Adrenal gland (tissue), 12 donors: ENCODE data around the gene CPXM2. TPM values are rescaled to one million over a fixed set of nuclear protein-coding genes. Genes with fewer than 3 reads are reported as not detected.
"Not testable (repeated sequence)": the region's sequence is repeated elsewhere in the genome, so short reads cannot be mapped to it uniquely, and the experiment has no call there.

Experiments
- DNase-seq, 7 donors: peaks; one replicate each; pipeline ENCODE4 v3.0.0-alpha.2; 2019 to 2020
- H3K27ac ChIP-seq, 5 donors: fragments of 200-600 bp; sonication (generic) in 4 of 5; 1 replicate in 3 of 5; 2 replicates in 2 of 5; pipeline versions ENCODE4 v1.5.1 to v1.8.0; 2016 to 2020; ENCODE audit warnings: mild to moderate bottlenecking in 1 of 5
- H3K27me3 ChIP-seq: fragments of 200-600 bp; 2 replicates; pipeline ENCODE4 v1.8.0; 2021
- H3K36me3 ChIP-seq, 2 donors: fragments of 200-600 bp; replicated peaks in 1 of 2; 1 replicate in 1 of 2; 2 replicates in 1 of 2; pipeline versions ENCODE4 v1.5.1 to v1.8.0; 2018 to 2022
- H3K4me1 ChIP-seq, 2 donors: fragments of 200-600 bp; replicated peaks in 1 of 2; 1 replicate in 1 of 2; 2 replicates in 1 of 2; pipeline versions ENCODE4 v1.5.1 to v1.8.0; 2018 to 2021
- H3K4me3 ChIP-seq, 4 donors: fragments of 200-600 bp; sonication (generic) in 3 of 4; one replicate each; pipeline ENCODE4 v1.5.1; 2016 to 2018
- H3K9me3 ChIP-seq, 3 donors: fragments of 200-600 bp; sonication (generic) in 1 of 3; replicated peaks in 1 of 3; 1 replicate in 2 of 3; 2 replicates in 1 of 3; pipeline versions ENCODE4 v1.5.1 to v1.8.0; 2016 to 2021
- CTCF ChIP-seq, 6 experiments: fragments of 450-650 bp in 4 of 6; fragments of 200-600 bp in 2 of 6; sonication (generic) in 1 of 6; IDR thresholded peaks; 1 replicate in 5 of 6; 2 replicates in 1 of 6; pipeline versions ENCODE4 v1.5.1 to v1.8.0; 2016 to 2021; ENCODE audit warnings: antibody characterized with exemption in 6 of 6, mild to moderate bottlenecking in 2 of 6, moderate library complexity in 1 of 6
- POLR2A ChIP-seq, 2 donors: fragments of 450-650 bp; IDR thresholded peaks; one replicate each; pipeline ENCODE4 v1.6.1; 2017; ENCODE audit warnings: antibody characterized with exemption in 2 of 2, mild to moderate bottlenecking in 2 of 2, moderate library complexity in 1 of 2
- WGBS, 4 donors: extraction: QIAGEN DNeasy Blood & Tissue Kit in 2 of 4; methylation state at CpG; one replicate each; pipeline versions ENCODE4 v1.1.5 to v1.1.7; 2013 to 2017; 5-methylcytosine and 5-hydroxymethylcytosine counted together
- intact Hi-C, 2 donors: fragments of 100-400 bp; cut with DNase I; formaldehyde crosslinking; loops; one replicate each; pipeline versions ENCODE4 v1.14.1 to v1.15.0; 2022 to 2023
- polyA plus RNA-seq, 3 donors: library from polyadenylated mRNA; stranded (reverse); fragments of 200-250 nt in 2 of 3; fragments of 350-450 nt in 1 of 3; fragmentation: Illumina TruSeq in 1 of 3; extraction: RNeasy Lipid Tissue Mini Kit (QIAGEN cat#74804) in 1 of 3; gene quantifications; one replicate each; pipeline ENCODE4 v1.2.3, GENCODE V29; 2013 to 2014
- total RNA-seq, 9 donors: library from RNA; depleted of rRNA in 4 of 9; stranded (reverse); fragments of >200 nt in 4 of 9; fragments of 120-200 nt in 1 of 9; fragmentation: NEBNext Ultra II Directional in 1 of 9; extraction: Animal tissue kit (Norgen Biotek cat#: 25700) in 1 of 9; gene quantifications; one replicate each; pipeline versions ENCODE4 v1.1.0 to v1.2.4, GENCODE V29; 2013 to 2023
- donor health status: healthy with polysubstance abuse.
- donor health status: Bipolar disorder and iron deficiency.
- donor health status: DM: yes; HTN: yes; CAD: no.
- donor health status: DM: no; HTN: no; CAD: no.
- donor health status: DM: no; HTN: no; CAD: no.
- donor health status: DM: yes; HTN: yes; CAD: no.

Gene CPXM2
- total and polyA plus RNA-seq, 12 donors = 0.17 to 10.8 (median 4.3) TPM

- Histone ChIP-seq H3K27me3 (no peaks in the 10 kb centered on the region), H3K27ac (no peak overlapping the region), H3K36me3 (no peaks in the 10 kb centered on the region), H3K4me3 (no peak overlapping the region), H3K4me1 (no peaks in the 10 kb centered on the region), H3K9me3 (no peaks in the 10 kb centered on the region)
- TF ChIP-seq CTCF (IDR thresholded peaks at IDR 0.05) (no peak), POLR2A (IDR thresholded peaks at IDR 0.05) (no peak)
- intact Hi-C loops = no loop called here
- peak in 2 of 7 donors; percentile 18 for DNase-seq
- WGBS, 4 donors = 44 to 58% (median 51%) methylated on average over 4 to 7 of the region's 7 CpGs
These were observed 150.5 kb downstream of the CPXM2 start for GRCh38 chr10:123741146-123741545.

GRCh38 chr10:123736917-123737316 lies 154.7 kb downstream of the CPXM2 start:
- H3K27me3 ChIP-seq, H3K36me3 ChIP-seq, H3K27ac ChIP-seq, intact Hi-C loops, H3K4me1 ChIP-seq, H3K4me3 ChIP-seq, DNase-seq, H3K9me3 ChIP-seq: not testable (repeated sequence)
- WGBS, 4 donors = 65 to 86% (median 85%) methylated on average over 4 of the region's 4 CpGs

GRCh38 chr10:123729523-123729922 lies 162.1 kb downstream of the CPXM2 start:
- 70 to 80% (median 73%) methylated on average over 6 of the region's 6 CpGs for WGBS, 4 donors
- Histone ChIP-seq H3K27me3 (no peaks in the 10 kb centered on the region), H3K4me1 (no peaks in the 10 kb centered on the region), H3K9me3 (no peaks in the 10 kb centered on the region), H3K4me3 (no peak overlapping the region), H3K36me3 (no peaks in the 10 kb centered on the region), H3K27ac (no peak overlapping the region)
- intact Hi-C loops = no loop called here
- no peak for DNase-seq
- TF ChIP-seq POLR2A (IDR thresholded peaks at IDR 0.05) (no peak), CTCF (IDR thresholded peaks at IDR 0.05) (no peak)

DNA sequence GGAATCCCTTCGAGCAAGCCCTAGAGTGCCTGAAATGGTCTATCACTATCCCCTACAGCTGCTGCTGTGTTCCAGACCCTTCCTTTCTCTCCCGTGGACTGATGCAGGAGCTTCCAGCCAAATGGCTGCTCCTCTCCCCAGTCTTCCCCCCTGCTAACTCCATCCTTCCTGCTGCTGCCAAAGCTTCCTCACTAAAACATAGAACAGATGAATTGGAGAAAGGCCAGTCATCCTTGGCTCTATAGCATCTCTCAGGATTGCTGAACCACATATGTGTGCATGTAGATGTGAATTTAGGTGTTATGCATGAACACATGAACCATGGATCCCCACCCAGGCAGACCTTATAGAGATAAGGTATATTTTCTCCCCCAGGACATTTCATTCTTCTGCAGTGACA lies 164.8 kb downstream of the CPXM2 start:
- no peaks in the 10 kb centered on the region for H3K4me1 ChIP-seq
- DNase-seq = no peak
- H3K27me3 ChIP-seq = no peaks in the 10 kb centered on the region
- H3K36me3 ChIP-seq = no peaks in the 10 kb centered on the region
- WGBS, 4 donors = 58 to 75% (median 70%) methylated on average over 2 of the region's 2 CpGs
- no peaks in the 10 kb centered on the region for H3K9me3 ChIP-seq
- TF ChIP-seq CTCF (IDR thresholded peaks at IDR 0.05) (no peak), POLR2A (IDR thresholded peaks at IDR 0.05) (no peak)
- H3K27ac ChIP-seq = no peak overlapping the region
- intact Hi-C loops = no loop called here
- no peak overlapping the region for H3K4me3 ChIP-seq

DNA sequence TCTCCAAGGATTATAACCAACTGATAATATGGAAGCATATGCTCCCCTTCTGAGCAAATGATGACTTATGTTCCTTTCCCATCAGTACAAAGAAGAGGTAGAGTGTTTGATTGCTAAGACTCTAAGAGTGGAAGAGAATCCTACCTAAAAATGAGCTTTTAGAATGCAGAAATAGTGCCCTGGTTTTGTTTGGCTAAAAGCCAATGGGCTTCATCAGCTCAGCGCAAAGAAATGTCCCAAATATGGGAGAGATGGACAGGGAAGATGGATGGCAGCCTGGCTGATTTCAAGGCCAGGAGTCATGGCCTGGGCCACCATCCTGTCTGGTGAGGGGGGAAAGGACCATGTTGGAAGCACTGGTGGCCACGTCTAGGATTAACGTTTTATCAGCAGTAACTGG lies 165.2 kb downstream of the CPXM2 start:
- no peaks in the 10 kb centered on the region for H3K36me3 ChIP-seq
- no peaks in the 10 kb centered on the region for H3K9me3 ChIP-seq
- intact Hi-C loops = no loop called here
- no peak overlapping the region for H3K4me3 ChIP-seq
- DNase-seq = no peak
- H3K27me3 ChIP-seq = no peaks in the 10 kb centered on the region
- H3K27ac ChIP-seq = no peak overlapping the region
- H3K4me1 ChIP-seq = no peaks in the 10 kb centered on the region
- WGBS, 4 donors = 28 to 40% (median 34%) methylated on average over 3 of the region's 3 CpGs
- TF ChIP-seq POLR2A (IDR thresholded peaks at IDR 0.05) = no peak
- TF ChIP-seq CTCF (IDR thresholded peaks at IDR 0.05) = no peak
